ENCODE results near the gene C1QC. TPM values are rescaled to one million over a fixed set of nuclear protein-coding genes. Genes with fewer than 3 reads are reported as not detected.

Gene C1QC
- total RNA-seq: not detected

DNA sequence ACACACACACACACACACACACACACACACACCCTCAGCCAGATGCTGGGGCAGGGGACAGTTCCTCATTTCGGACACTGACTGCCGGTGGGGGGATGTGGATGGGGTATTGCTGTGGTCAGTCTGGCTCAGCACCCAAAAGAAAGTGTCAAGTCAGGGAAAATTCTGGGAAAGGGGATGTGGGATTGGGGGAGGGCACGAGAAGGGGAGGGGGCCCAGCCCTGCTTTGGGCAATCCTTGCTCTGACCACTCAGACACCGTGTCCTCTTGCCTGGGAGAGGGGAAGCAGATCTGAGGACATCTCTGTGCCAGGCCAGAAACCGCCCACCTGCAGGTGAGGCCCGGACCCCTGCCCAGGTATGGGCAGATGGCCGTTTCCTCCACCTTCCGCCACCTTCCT, at the start of gene C1QC:
Gene C1QC, plus strand, starts transcription at position 253 of the 400 bp plus-strand sequence. CDS start 391 bp downstream, outside the sequence.
- DNase-seq (no peak), ATAC-seq (replicated peaks in 1 of 2) (no peak)
- Mint-ChIP-seq H3K9me3 (no peaks in the 10 kb centered on the region), H3K4me1 (ENCODE audit: low read depth) (no peaks in the 10 kb centered on the region), H3K27me3 (ENCODE audit: low read depth) (peaks cover 20% of the 10 kb centered on the region), H3K27ac (no peak within 1 kb of the TSS), H3K4me3 (no peak within 1 kb of the TSS), H3K36me3 (ENCODE audit: insufficient read depth in 2 of 2) (no peaks in the 10 kb centered on the region)

- no peaks in the 10 kb centered on the region for H3K9me3 Mint-ChIP-seq
- ATAC-seq (replicated peaks in 1 of 2) (no peak), DNase-seq (no peak)
- H3K4me3 Mint-ChIP-seq: no peak overlapping the region
- H3K27me3 Mint-ChIP-seq (ENCODE audit: low read depth): peaks cover 11% of the 10 kb centered on the region
- no peak overlapping the region for H3K27ac Mint-ChIP-seq
- H3K36me3 Mint-ChIP-seq (ENCODE audit: insufficient read depth in 2 of 2): no peaks in the 10 kb centered on the region
- H3K4me1 Mint-ChIP-seq (ENCODE audit: low read depth): no peaks in the 10 kb centered on the region
Observed at GRCh38 chr1:22594396-22594795, 49.0 kb upstream of the C1QC start.

DNA sequence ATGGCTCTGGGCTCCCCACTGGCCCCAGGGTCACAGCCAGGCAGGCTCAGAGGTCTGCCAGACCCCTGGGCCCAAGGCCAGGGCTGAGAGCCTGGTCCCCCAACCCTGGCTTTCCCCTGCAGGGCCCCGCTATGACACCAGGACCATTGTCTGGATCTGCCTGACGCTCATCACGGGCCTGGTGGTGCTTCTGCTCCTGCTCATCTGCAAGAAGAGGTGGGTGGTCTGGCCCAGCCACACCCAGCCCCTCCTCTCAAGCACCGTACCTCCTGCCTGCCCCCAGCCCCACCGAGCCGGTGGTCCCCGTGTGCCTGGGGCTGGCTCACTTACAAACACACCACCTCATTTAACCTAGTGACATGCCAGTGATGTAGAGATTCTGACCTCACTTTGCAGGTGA, 48.3 kb upstream of the C1QC start:
- H3K4me3 Mint-ChIP-seq: no peak overlapping the region
- H3K27me3 Mint-ChIP-seq (ENCODE audit: low read depth): peaks cover 11% of the 10 kb centered on the region
- H3K4me1 Mint-ChIP-seq (ENCODE audit: low read depth): no peaks in the 10 kb centered on the region
- H3K9me3 Mint-ChIP-seq: no peaks in the 10 kb centered on the region
- no peak for DNase-seq
- no peak overlapping the region for H3K27ac Mint-ChIP-seq
- no peak for ATAC-seq (replicated peaks in 1 of 2)
- no peaks in the 10 kb centered on the region for H3K36me3 Mint-ChIP-seq (ENCODE audit: insufficient read depth in 2 of 2)

DNA sequence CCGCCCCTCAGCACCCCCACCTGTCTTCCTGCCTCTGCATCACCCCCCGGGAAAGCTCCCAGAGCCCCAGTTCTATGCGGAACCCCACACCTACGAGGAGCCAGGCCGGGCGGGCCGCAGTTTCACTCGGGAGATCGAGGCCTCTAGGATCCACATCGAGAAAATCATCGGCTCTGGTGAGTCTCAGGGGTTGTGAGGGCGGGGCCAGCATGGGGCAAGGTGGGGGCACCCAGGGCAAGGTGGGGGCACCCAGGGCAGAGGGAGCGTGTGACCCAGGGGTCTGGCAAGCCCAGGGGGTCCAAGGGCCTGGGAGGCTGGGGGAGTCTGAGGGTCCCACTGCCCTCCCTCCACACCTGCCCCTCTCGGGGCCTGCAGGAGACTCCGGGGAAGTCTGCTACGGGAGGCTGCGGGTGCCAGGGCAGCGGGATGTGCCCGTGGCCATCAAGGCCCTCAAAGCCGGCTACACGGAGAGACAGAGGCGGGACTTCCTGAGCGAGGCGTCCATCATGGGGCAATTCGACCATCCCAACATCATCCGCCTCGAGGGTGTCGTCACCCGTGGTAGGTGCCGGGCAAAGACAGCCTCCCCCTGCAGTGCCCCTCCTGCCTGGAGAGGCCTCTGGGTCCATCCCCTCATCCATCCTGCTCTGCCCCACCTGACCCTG, 46.0 kb upstream of the C1QC start:
- no peak overlapping the region for H3K27ac Mint-ChIP-seq
- DNase-seq: no peak
- H3K27me3 Mint-ChIP-seq (ENCODE audit: low read depth): peaks cover 1% of the 10 kb centered on the region

DNA sequence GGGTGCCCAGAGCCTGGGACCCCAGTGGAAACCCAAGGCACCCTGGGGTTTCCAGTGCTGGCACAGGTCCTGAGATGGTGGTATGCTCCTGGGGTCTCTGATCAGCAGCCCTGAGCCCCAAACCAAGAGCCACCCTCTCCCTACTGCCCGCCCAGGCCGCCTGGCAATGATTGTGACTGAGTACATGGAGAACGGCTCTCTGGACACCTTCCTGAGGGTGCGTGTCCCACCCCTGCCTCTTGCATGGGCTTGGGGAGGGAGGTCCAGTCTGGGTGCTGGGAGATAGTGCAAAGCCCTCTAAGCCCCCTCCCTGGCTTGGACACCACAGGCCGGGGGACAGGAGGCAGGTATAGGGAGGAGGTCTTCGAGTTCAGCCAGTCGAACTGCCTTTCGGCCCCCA, 45.4 kb upstream of the C1QC start:
- H3K27ac Mint-ChIP-seq: no peak overlapping the region
- ATAC-seq (replicated peaks in 1 of 2) (no peak), DNase-seq (no peak)
- no peaks in the 10 kb centered on the region for H3K27me3 Mint-ChIP-seq (ENCODE audit: low read depth)
- H3K4me1 Mint-ChIP-seq (ENCODE audit: low read depth): no peaks in the 10 kb centered on the region
- H3K4me3 Mint-ChIP-seq: no peak overlapping the region
- no peaks in the 10 kb centered on the region for H3K9me3 Mint-ChIP-seq
- H3K36me3 Mint-ChIP-seq (ENCODE audit: insufficient read depth in 2 of 2): no peaks in the 10 kb centered on the region

More for the DNA sequence above, 46.0 kb upstream of the C1QC start:
- H3K9me3 Mint-ChIP-seq: no peaks in the 10 kb centered on the region
- H3K36me3 Mint-ChIP-seq (ENCODE audit: insufficient read depth in 2 of 2): no peaks in the 10 kb centered on the region
- H3K4me1 Mint-ChIP-seq (ENCODE audit: low read depth): no peaks in the 10 kb centered on the region
- ATAC-seq (replicated peaks in 1 of 2): no peak
- no peak overlapping the region for H3K4me3 Mint-ChIP-seq

DNA sequence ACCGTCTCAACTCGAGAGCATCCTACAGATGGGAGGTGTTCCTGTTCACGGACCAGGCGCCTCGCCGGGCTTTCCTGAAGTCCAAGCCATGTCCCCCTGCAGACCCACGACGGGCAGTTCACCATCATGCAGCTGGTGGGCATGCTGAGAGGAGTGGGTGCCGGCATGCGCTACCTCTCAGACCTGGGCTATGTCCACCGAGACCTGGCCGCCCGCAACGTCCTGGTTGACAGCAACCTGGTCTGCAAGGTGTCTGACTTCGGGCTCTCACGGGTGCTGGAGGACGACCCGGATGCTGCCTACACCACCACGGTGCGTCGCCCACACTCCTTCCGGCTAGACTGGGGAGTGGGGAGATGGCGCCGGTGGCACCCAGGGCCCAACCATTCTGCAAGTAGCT, 44.7 kb upstream of the C1QC start:
- H3K36me3 Mint-ChIP-seq (ENCODE audit: insufficient read depth in 2 of 2): no peaks in the 10 kb centered on the region
- no peaks in the 10 kb centered on the region for H3K9me3 Mint-ChIP-seq
- no peak overlapping the region for H3K4me3 Mint-ChIP-seq
- no peak for DNase-seq
- ATAC-seq (replicated peaks in 1 of 2): no peak
- H3K27me3 Mint-ChIP-seq (ENCODE audit: low read depth): peaks cover 6% of the 10 kb centered on the region
- H3K4me1 Mint-ChIP-seq (ENCODE audit: low read depth): no peaks in the 10 kb centered on the region
- H3K27ac Mint-ChIP-seq: no peak overlapping the region

DNA sequence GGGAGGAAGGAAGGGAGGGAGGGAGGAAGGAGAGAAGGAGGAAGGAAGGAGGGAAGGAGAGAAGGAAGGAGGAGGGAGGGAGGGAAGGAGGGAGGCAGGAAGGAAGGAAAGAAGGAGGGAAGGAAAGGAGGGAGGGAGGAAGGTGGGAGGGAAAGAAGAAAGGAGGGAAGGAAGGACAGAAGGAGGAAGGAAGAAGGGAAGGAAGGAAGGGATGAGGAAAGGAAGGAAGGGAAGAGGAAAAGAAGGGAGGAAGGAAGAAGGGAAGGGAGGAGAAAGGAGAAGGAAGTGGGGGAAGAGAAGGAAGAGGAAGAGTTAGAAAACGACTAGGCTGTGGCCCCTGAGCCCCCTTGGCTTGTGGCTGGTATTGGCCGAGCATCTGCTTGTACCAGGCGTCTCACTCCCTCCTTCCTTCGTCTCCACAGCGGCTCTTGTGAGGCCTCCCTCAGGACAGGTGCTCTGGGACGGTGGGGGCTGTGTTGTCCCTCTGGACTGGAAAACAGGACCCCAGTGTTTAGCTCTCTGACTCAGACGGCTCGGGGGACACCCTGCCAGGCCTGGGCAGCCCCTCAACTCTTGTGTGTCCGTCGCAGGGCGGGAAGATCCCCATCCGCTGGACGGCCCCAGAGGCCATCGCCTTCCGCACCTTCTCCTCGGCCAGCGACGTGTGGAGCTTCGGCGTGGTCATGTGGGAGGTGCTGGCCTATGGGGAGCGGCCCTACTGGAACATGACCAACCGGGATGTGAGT, 43.2 kb upstream of the C1QC start:
- Mint-ChIP-seq H3K36me3 (ENCODE audit: insufficient read depth in 2 of 2) (no peaks in the 10 kb centered on the region), H3K27ac (no peak overlapping the region), H3K4me3 (no peak overlapping the region), H3K4me1 (ENCODE audit: low read depth) (no peaks in the 10 kb centered on the region), H3K27me3 (ENCODE audit: low read depth) (peaks cover 16% of the 10 kb centered on the region), H3K9me3 (no peaks in the 10 kb centered on the region)
- no peak for DNase-seq
- ATAC-seq (replicated peaks in 1 of 2): no peak

DNA sequence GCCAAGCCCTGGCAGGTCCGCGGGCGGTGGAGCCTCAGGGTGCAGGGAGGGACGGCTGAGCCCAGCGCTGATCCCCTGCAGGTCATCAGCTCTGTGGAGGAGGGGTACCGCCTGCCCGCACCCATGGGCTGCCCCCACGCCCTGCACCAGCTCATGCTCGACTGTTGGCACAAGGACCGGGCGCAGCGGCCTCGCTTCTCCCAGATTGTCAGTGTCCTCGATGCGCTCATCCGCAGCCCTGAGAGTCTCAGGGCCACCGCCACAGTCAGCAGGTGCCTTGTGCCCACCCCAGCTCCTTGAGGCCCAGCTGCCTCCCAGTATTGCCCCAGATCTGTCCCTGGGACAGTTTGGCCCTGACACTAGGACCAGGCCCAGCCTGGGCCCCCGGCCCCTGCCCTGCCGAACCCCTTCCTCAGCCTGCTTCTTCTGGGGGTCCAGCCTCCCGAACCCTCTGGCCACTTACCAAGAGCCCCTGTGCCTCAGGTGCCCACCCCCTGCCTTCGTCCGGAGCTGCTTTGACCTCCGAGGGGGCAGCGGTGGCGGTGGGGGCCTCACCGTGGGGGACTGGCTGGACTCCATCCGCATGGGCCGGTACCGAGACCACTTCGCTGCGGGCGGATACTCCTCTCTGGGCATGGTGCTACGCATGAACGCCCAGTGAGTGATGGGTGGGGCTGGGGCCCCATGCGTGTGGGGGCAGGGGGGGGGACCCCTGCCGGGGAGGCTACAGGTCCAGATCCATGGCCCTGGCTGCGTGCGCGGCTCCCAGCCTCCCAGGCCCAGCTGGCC, 42.4 kb upstream of the C1QC start:
- H3K4me3 Mint-ChIP-seq: no peak overlapping the region
- ATAC-seq (replicated peaks in 1 of 2): no peak
- no peaks in the 10 kb centered on the region for H3K9me3 Mint-ChIP-seq
- no peak overlapping the region for H3K27ac Mint-ChIP-seq
- no peak for DNase-seq
- H3K27me3 Mint-ChIP-seq (ENCODE audit: low read depth): peaks cover 24% of the 10 kb centered on the region
- H3K4me1 Mint-ChIP-seq (ENCODE audit: low read depth): no peaks in the 10 kb centered on the region
- H3K36me3 Mint-ChIP-seq (ENCODE audit: insufficient read depth in 2 of 2): no peaks in the 10 kb centered on the region

DNA sequence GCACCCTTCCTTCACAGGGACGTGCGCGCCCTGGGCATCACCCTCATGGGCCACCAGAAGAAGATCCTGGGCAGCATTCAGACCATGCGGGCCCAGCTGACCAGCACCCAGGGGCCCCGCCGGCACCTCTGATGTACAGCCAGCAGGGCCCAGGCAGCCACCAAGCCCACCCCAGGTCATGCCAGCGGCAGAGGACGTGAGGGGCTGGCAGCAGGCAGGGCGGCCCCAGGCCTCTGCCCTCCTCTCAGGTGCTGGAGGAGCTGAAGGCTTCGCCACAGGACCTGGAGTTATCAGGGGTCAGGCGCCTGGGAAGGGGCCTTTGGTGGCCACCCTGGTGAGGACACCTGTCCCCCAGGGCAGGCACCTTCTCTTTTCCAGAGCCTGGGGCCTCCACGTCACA, 41.8 kb upstream of the C1QC start:
- no peak for ATAC-seq (replicated peaks in 1 of 2)
- no peaks in the 10 kb centered on the region for H3K9me3 Mint-ChIP-seq

GRCh38 chr1:22602060-22602740, 41.2 kb upstream of the C1QC start:
- ATAC-seq (replicated peaks in 1 of 2): no peak
- Mint-ChIP-seq H3K27me3 (ENCODE audit: low read depth) (peaks cover 28% of the 10 kb centered on the region), H3K9me3 (no peaks in the 10 kb centered on the region), H3K36me3 (ENCODE audit: insufficient read depth in 2 of 2) (no peaks in the 10 kb centered on the region), H3K4me3 (no peak overlapping the region), H3K4me1 (ENCODE audit: low read depth) (no peaks in the 10 kb centered on the region), H3K27ac (no peak overlapping the region)
- DNase-seq: no peak

More for the DNA sequence above, 41.8 kb upstream of the C1QC start:
- Mint-ChIP-seq H3K27ac (no peak overlapping the region), H3K4me1 (ENCODE audit: low read depth) (no peaks in the 10 kb centered on the region), H3K36me3 (ENCODE audit: insufficient read depth in 2 of 2) (no peaks in the 10 kb centered on the region), H3K4me3 (no peak overlapping the region), H3K27me3 (ENCODE audit: low read depth) (peaks cover 28% of the 10 kb centered on the region)
- DNase-seq: no peak

DNA sequence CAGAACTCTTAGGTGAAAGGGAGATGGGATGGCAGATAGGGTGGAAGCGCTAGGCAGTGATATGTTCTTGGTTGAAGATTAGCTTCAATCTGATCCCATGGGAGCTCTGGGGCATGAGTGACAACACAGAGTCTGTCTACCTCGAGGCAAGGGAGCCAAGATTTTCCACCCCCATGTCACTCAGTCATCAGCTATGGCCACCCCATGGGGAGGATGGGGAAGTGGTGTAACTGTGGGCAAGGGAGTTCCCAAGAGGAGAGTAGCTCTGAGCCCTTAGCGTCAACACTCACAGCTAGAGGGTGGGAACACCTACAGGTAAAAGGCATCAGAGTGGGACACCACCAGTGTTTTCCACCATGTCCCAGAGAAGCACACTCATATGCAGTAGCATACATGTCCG, 37.3 kb upstream of the C1QC start:
- Mint-ChIP-seq H3K4me3 (no peak overlapping the region), H3K4me1 (ENCODE audit: low read depth) (no peaks in the 10 kb centered on the region)

GRCh38 chr1:22607154-22607553, 36.3 kb upstream of the C1QC start:
- DNase-seq: no peak
- H3K27me3 Mint-ChIP-seq (ENCODE audit: low read depth): peaks cover 56% of the 10 kb centered on the region
- no peaks in the 10 kb centered on the region for H3K36me3 Mint-ChIP-seq (ENCODE audit: insufficient read depth in 2 of 2)
- no peaks in the 10 kb centered on the region for H3K4me1 Mint-ChIP-seq (ENCODE audit: low read depth)
- H3K9me3 Mint-ChIP-seq: no peaks in the 10 kb centered on the region
- no peak overlapping the region for H3K4me3 Mint-ChIP-seq
- no peak for ATAC-seq (replicated peaks in 1 of 2)
- no peak overlapping the region for H3K27ac Mint-ChIP-seq

More for the DNA sequence above, 37.3 kb upstream of the C1QC start:
- DNase-seq (no peak), ATAC-seq (replicated peaks in 1 of 2) (no peak)
- Mint-ChIP-seq H3K9me3 (no peaks in the 10 kb centered on the region), H3K27me3 (ENCODE audit: low read depth) (peaks cover 51% of the 10 kb centered on the region), H3K27ac (no peak overlapping the region), H3K36me3 (ENCODE audit: insufficient read depth in 2 of 2) (no peaks in the 10 kb centered on the region)

DNA sequence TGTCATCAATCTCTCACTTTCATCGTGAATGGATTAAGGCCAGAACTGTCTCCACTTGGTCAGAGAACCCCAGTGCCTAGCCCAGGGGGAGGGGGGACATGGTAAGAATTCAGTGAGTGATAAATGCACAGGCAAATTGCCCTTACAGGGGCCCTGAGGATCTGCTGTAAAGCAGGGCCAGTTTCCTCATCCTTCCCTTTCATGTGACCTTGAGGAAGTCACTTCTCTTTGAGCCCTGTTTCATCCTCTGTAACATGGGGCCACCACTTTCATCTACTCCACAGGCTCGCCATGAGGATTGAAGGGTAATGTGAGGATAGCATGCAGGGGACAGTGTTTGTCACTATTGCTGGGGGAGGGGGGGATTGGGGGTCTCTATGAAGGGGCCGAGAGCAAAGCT, 35.1 kb upstream of the C1QC start:
- no peak overlapping the region for H3K4me3 Mint-ChIP-seq
- no peaks in the 10 kb centered on the region for H3K9me3 Mint-ChIP-seq
- H3K27ac Mint-ChIP-seq: no peak overlapping the region
- ATAC-seq (replicated peaks in 1 of 2) (no peak), DNase-seq (no peak)
- peaks cover 54% of the 10 kb centered on the region for H3K27me3 Mint-ChIP-seq (ENCODE audit: low read depth)
- H3K36me3 Mint-ChIP-seq (ENCODE audit: insufficient read depth in 2 of 2): no peaks in the 10 kb centered on the region
- H3K4me1 Mint-ChIP-seq (ENCODE audit: low read depth): no peaks in the 10 kb centered on the region
